Smooth muscle cell (in vitro differentiated cells): Measurements from ENCODE around the gene IL21R. TPM values are rescaled to one million over a fixed set of nuclear protein-coding genes. Genes with fewer than 3 reads are reported as not detected.

Experiments
- DNase-seq: peaks from one replicate; lab custom pipeline; 2025; ENCODE audit not compliant: unreplicated experiment; lab: John Stamatoyannopoulos, UW
- H2AFZ ChIP-seq: fragments of 200-600 bp; sonication (generic); 2 replicates; pipeline ENCODE4 v1.6.0; 2016; ENCODE audit warnings: antibody characterized with exemption, low read depth, mild to moderate bottlenecking
- H3F3A ChIP-seq: fragments of 200-600 bp; sonication (generic); 2 replicates; pipeline ENCODE4 v1.6.0; 2017; ENCODE audit warnings: antibody characterized with exemption, low read depth
- H3K27ac ChIP-seq: fragments of 200-600 bp; sonication (generic); 2 replicates; pipeline ENCODE4 v1.5.1; 2016; ENCODE audit warnings: low read depth, mild to moderate bottlenecking
- H3K27me3 ChIP-seq: fragments of 200-600 bp; sonication (generic); 2 replicates; pipeline ENCODE4 v1.6.1; 2016; ENCODE audit warnings: low read depth, mild to moderate bottlenecking
- H3K36me3 ChIP-seq: fragments of 200-600 bp; sonication (generic); 2 replicates; pipeline ENCODE4 v1.5.1; 2016; ENCODE audit warnings: low read depth
- H3K4me1 ChIP-seq: fragments of 200-600 bp; sonication (generic); 2 replicates; pipeline ENCODE4 v1.5.1; 2016; ENCODE audit warnings: low read depth
- H3K4me2 ChIP-seq: fragments of 200-600 bp; sonication (generic); 2 replicates; pipeline ENCODE4 v1.6.0; 2016; ENCODE audit warnings: mild to moderate bottlenecking
- H3K4me3 ChIP-seq: fragments of 200-600 bp; sonication (generic); 2 replicates; pipeline ENCODE4 v1.5.1; 2016; ENCODE audit warnings: mild to moderate bottlenecking
- H3K79me2 ChIP-seq: fragments of 200-600 bp; sonication (generic); 2 replicates; pipeline ENCODE4 v1.6.0; 2016; ENCODE audit warnings: low read depth, mild to moderate bottlenecking
- H3K9ac ChIP-seq: fragments of 200-600 bp; sonication (generic); 2 replicates; pipeline ENCODE4 v1.6.0; 2016; ENCODE audit warnings: low read depth
- H3K9me3 ChIP-seq: fragments of 200-600 bp; sonication (generic); replicated peaks from 2 replicates; pipeline ENCODE4 v1.5.1; 2016; ENCODE audit warnings: low read depth
- H4K20me1 ChIP-seq: fragments of 200-600 bp; sonication (generic); 2 replicates; pipeline ENCODE4 v1.6.0; 2016; ENCODE audit warnings: low read depth
- WGBS: methylation state at CpG from one replicate; pipeline ENCODE4 v1.1.7; 2016; ENCODE audit warnings: low lambda C conversion rate; 5-methylcytosine and 5-hydroxymethylcytosine counted together
- polyA plus RNA-seq: library from polyadenylated mRNA; unstranded; fragments of >200 nt; fragmentation: Nextera tagmentation; extraction: Ambion mirVana; gene quantifications from 2 replicates; pipeline ENCODE4 v1.2.1, GENCODE V29; 2016
- total RNA-seq: library from RNA; depleted of rRNA; stranded (reverse); fragments of >200 nt; gene quantifications from 2 replicates; pipeline ENCODE4 v1.2.3, GENCODE V29; 2014
- TF ChIP-seq, protein P1 (sequence below): fragments of 200-600 bp; sonication (generic); IDR thresholded peaks from 2 replicates; pipeline ENCODE4 v1.5.1; 2017; ENCODE audit warnings: borderline replicate concordance, mild to moderate bottlenecking, antibody characterized with exemption; ENCODE audit not compliant: insufficient read depth, poor library complexity, severe bottlenecking

IL21R gene
- total and polyA plus RNA-seq, 2 experiments from 2014 or later = not detected

DNA sequence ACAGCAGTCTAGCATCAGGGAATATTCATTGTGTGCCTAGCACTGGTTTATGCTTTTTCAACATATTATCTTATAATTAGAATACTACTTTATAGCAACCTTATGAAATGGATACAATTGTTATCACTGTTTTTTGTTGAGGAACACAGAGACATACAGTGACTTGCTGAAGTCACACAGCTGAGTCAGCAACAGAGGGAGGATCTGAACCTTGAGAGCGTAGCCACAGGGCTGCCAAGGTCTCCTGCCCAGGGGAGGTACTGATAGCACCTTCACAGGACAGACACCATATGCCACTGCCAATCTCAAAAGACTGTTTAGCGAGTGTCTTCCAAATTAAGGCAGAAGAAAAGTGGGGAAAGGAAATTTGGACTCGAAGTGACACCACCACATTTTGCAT is 84.8 kb downstream of the IL21R start:
- Histone ChIP-seq H3K4me2 (no peak overlapping the region), H3K27ac (no peak overlapping the region), H3K9me3 (no peaks in the 10 kb centered on the region), H3K9ac (no peak overlapping the region), H3K79me2 (no peaks in the 10 kb centered on the region), H2AFZ (no peak overlapping the region), H3K4me1 (no peaks in the 10 kb centered on the region), H3K4me3 (no peak overlapping the region), H3K36me3 (peaks cover 16% of the 10 kb centered on the region), H3F3A (no peaks in the 10 kb centered on the region), H4K20me1 (no peaks in the 10 kb centered on the region), H3K27me3 (no peaks in the 10 kb centered on the region)
- DNase-seq = no peak
- 100% methylated on average over 3 of the region's 3 CpGs for WGBS
- TF ChIP-seq, protein P1, sequence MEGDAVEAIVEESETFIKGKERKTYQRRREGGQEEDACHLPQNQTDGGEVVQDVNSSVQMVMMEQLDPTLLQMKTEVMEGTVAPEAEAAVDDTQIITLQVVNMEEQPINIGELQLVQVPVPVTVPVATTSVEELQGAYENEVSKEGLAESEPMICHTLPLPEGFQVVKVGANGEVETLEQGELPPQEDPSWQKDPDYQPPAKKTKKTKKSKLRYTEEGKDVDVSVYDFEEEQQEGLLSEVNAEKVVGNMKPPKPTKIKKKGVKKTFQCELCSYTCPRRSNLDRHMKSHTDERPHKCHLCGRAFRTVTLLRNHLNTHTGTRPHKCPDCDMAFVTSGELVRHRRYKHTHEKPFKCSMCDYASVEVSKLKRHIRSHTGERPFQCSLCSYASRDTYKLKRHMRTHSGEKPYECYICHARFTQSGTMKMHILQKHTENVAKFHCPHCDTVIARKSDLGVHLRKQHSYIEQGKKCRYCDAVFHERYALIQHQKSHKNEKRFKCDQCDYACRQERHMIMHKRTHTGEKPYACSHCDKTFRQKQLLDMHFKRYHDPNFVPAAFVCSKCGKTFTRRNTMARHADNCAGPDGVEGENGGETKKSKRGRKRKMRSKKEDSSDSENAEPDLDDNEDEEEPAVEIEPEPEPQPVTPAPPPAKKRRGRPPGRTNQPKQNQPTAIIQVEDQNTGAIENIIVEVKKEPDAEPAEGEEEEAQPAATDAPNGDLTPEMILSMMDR = no peak

GRCh38 chr16:27489421-27489820 is 87.4 kb downstream of the IL21R start:
- Histone ChIP-seq H3K4me1 (no peaks in the 10 kb centered on the region), H3K9ac (no peak overlapping the region), H2AFZ (no peak overlapping the region), H3K4me2 (no peak overlapping the region), H3K79me2 (no peaks in the 10 kb centered on the region), H3K36me3 (peaks cover 13% of the 10 kb centered on the region), H3K27me3 (no peaks in the 10 kb centered on the region), H3K27ac (no peak overlapping the region), H3K4me3 (no peak overlapping the region), H4K20me1 (no peaks in the 10 kb centered on the region), H3F3A (no peaks in the 10 kb centered on the region), H3K9me3 (no peaks in the 10 kb centered on the region)
- DNase-seq = no peak
- TF ChIP-seq, protein P1 = no peak
- WGBS = 98% methylated on average over 21 of the region's 21 CpGs

GRCh38 chr16:27489906-27490305 is 87.9 kb downstream of the IL21R start:
- DNase-seq = no peak
- Histone ChIP-seq H3K36me3 (peaks cover 13% of the 10 kb centered on the region), H4K20me1 (no peaks in the 10 kb centered on the region), H2AFZ (no peak overlapping the region), H3K4me2 (no peak overlapping the region), H3K4me1 (no peaks in the 10 kb centered on the region), H3K9me3 (no peaks in the 10 kb centered on the region), H3K27me3 (no peaks in the 10 kb centered on the region), H3K9ac (no peak overlapping the region), H3F3A (no peaks in the 10 kb centered on the region), H3K27ac (no peak overlapping the region), H3K79me2 (no peaks in the 10 kb centered on the region), H3K4me3 (no peak overlapping the region)
- TF ChIP-seq, protein P1 = no peak
- WGBS = 98% methylated on average over 7 of the region's 7 CpGs

GRCh38 chr16:27491894-27492587 is 90.1 kb downstream of the IL21R start:
- H3K4me1 ChIP-seq = no peaks in the 10 kb centered on the region
- H3K27ac ChIP-seq = no peak overlapping the region
- no peak overlapping the region for H2AFZ ChIP-seq
- no peaks in the 10 kb centered on the region for H4K20me1 ChIP-seq
- no peak overlapping the region for H3K4me3 ChIP-seq
- H3K79me2 ChIP-seq = no peaks in the 10 kb centered on the region
- H3K4me2 ChIP-seq = no peak overlapping the region
- H3K9ac ChIP-seq = no peak overlapping the region
- TF ChIP-seq, protein P1 = no peak
- H3K9me3 ChIP-seq = no peaks in the 10 kb centered on the region
- WGBS = 96% methylated on average over 16 of the region's 16 CpGs
- no peak for DNase-seq
- H3K36me3 ChIP-seq = peaks cover 4% of the 10 kb centered on the region
- H3K27me3 ChIP-seq = no peaks in the 10 kb centered on the region
- no peaks in the 10 kb centered on the region for H3F3A ChIP-seq
